Measurements from ENCODE around the gene TMEM54.
A peak's percentile ranks its signal among the peaks of the same experiment; 100 is the strongest.

DNA sequence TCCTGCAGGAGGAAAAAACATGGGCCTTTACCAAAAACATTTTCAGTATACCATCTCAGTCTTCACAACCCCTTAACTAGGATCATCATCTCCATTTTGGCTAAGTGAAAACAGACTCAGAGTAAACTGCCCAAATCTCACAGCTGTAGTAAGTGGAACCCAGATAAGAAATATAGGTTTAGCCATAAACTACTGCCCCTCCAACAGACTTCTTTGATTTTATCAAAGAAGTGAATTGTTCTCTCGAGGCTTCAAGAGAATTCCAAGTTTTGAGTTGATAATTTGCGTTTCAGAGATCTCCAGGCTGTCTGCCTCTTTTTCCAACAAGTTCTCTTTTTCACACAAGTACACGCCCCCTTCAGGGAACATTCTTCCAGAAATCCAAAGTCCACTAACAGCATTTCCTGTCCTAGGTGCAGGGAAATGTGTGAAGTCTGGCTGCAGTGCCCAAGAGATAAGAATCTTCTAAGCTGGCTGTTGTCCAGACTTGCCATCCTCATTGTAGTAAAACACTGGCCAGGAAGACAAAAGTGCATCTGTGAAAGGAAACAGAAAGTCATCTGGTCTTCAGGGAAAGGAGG, 32.6 kb upstream of the TMEM54 start:
- TF ChIP-seq POLR2A (IDR thresholded peaks at IDR 0.05), result no peak
- TF ChIP-seq, protein P1, sequence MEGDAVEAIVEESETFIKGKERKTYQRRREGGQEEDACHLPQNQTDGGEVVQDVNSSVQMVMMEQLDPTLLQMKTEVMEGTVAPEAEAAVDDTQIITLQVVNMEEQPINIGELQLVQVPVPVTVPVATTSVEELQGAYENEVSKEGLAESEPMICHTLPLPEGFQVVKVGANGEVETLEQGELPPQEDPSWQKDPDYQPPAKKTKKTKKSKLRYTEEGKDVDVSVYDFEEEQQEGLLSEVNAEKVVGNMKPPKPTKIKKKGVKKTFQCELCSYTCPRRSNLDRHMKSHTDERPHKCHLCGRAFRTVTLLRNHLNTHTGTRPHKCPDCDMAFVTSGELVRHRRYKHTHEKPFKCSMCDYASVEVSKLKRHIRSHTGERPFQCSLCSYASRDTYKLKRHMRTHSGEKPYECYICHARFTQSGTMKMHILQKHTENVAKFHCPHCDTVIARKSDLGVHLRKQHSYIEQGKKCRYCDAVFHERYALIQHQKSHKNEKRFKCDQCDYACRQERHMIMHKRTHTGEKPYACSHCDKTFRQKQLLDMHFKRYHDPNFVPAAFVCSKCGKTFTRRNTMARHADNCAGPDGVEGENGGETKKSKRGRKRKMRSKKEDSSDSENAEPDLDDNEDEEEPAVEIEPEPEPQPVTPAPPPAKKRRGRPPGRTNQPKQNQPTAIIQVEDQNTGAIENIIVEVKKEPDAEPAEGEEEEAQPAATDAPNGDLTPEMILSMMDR (IDR thresholded peaks at IDR 0.05), result peak in 1 of 6 experiments; percentile 43
